CD4-positive, alpha-beta T cell treated with Interleukin-15 for 1 hour (primary cell): Measurements from ENCODE around the gene CALM1.

Experiments used
- DNase-seq: peaks from one replicate; pipeline ENCODE4 v3.0.0-alpha.2; 2020

CALM1 gene

DNA sequence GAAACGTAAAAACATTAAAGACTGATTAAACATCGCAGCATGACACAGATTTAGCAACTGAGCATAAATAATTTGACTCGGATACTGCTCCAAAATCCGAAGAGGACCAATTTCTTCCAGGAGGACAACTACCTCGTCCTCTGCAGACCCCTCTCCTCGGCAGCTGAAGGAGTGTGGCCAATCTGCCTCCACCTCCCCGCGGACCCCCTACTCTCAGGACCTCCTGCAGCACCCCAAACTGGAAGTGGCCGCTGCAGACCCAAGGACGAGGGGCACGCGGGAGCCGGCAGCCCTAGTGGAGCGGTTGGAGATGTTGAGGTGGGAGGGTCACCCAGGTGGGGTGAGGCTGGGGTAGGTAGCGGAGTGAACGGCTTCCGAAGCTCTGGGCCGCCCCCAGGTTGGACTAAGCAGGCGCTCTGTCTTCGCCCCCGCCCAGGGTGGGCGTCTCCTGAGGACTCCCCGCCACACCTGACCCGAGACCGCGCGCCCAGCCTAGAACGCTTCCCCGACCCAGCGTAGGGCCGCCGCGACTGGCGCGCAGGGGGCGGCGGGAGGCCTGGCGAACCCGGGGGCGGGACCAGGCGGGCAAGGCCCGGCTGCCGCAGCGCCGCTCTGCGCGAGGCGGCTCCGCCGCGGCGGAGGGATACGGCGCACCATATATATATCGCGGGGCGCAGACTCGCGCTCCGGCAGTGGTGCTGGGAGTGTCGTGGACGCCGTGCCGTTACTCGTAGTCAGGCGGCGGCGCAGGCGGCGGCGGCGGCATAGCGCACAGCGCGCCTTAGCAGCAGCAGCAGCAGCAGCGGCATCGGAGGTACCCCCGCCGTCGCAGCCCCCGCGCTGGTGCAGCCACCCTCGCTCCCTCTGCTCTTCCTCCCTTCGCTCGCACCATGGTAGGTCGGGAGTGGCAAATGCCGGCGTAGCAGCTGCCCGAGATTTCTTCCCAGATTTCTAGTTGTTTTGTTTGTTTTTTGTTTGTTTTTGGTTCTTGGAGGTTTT, at the start of gene CALM1:
TSS of gene CALM1 (plus strand) at position 689 of the 999 bp plus-strand sequence. CDS start at position 891, 202 bp downstream.
- peak; percentile 94 for DNase-seq

DNA sequence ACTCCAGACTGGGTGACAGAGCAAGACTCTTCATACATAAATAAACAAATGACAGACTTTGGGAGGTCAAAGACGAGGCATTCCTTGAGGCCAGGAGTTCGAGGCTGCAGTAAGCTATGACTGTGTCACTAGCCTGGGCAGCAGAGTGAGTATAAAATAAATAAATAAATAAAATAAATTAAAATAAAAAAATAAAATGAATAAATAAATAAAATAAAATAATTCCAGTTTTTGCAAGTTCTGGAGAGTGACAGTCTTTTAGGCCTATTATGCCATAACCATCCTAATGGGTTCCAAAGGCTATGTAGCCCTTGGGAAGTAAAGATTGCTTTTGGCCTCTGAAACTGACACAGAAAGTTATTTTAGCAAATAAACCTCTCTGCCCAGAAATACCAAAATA, 48.6 kb upstream of the CALM1 start:
- DNase-seq: no peak

DNA sequence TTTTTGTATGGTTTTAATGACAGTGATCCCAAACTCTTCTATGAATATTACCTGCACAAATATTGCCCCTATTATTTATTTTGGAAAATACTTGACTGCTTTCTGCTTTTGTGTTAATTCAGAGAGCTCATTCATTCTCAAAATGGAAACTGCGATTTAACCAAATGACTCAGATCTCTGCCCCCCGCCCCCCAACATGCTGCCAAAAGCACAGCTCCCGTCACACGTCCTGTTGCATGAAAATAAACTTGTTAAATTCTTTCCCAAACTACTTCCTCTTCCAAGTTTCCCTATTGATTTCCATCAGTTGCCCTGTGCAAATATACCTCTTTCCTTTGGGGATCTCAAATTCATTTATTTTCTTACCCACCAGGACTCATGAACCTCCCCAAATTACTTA, 47.1 kb upstream of the CALM1 start:
- no peak for DNase-seq

DNA sequence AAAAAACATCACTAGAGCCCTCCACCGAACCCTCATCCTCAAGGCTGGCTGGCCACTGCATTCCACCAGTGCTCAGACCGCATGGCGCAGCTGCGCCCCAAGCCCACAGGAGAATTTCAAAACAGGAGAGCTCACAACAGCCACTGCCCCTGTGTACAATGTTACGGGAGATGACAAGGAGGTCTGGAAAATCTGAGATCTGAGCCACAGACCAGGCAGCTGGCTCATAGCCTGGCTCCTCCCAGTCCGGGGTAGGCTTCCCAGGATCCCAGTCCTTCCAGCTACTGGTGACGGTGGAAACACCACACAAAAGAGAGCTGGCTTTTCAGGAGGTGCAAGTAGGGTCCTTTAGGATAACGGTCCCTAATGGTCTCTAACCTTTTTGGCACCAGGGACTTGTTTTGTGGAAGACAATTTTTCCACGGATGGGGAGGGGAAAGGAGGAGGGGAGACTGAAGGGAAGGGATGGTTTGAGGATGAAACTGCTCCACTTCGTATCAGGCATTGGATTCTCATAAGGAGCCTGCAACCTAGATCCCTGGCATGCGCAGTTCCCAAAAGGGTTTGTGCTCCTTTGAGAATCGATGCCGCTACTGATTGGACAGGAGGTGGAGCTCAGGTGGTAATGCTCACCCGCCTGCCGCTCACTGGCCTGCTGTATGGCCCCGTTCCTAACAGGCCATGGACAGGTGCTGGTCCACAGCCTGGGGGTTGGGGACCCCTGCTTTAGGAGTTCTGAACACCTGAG, 42.1 kb upstream of the CALM1 start:
- no peak for DNase-seq

DNA sequence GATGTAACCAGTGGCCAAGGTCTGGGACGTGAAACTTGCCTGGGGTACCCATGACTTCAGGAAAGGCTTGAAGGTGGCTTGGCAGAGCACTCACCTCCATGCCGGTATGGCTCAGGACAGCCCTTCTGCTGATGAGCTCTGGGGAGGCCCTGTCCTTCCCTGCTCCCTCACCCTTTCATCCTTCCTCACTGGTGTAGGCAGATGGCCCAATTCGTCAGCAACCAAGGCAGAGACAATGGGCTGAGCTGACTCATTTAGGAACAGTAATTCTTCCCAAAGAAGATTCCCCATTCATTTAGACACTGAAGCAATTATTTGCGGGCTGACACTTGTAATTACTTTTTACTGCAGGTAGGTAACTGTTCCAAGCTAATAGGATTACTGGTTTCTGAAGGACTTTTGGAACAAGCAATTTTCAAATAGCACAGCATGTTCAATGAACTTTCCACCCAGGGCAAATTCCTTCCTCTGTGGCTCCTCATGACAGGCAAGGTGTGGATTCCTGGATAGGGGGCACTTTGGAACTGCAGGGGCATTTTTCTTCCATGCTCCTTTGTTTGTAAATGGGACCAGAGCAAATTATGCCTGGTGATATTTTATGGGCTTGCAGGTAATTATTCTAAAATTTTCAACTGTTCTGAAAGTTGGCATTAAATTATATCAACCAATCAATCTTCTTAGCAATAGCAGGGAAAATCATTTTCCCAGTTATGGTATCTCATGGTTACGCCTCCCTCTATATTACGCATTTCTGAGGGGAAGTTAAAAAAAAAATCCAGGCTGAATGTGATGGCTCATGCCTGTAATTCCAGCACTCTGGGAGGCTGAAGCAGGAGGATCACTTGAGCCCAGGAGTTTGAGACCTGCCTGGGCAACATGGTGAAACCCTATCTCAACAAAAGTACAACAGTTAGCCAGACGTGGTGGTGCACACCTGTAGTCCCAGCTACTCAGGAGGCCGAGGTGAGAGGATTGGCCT, 41.0 kb upstream of the CALM1 start:
- no peak for DNase-seq

DNA sequence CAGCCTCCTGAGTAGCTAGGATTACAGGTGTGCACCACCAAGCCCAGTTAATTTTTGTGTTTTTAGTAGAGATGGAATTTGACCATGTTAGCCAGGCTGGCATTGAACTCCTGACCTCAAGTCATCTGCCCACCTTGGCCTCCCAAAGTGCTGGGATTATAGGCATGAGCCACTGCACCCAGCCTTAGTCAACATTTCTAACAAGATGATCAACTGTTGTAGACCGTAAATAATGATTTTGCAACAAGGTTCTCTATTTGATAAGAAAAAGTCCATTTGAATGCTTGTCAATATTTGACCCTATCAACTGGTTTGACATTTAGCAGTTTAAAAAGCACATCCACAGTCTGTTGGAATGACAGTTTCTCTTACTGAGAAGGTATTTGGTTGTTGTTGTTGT, 39.9 kb upstream of the CALM1 start:
- DNase-seq: no peak

DNA sequence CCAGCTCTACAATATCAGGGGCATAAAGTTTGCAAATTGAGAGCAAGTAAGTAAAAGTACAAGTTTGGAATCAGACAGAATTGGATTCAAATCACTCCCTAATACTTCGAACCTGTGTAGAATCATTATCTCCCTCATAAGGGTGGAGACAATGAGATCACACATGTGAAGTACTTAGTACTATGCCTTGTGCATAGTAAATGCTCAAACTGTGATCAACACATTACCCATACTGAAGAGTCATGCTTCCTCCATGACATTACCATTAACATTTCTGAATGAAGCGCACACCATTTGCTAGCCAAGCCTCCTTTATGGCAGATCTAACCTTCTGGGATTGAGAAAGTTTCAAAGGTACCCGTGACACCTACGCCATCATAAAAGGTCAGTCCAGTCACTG, 38.5 kb upstream of the CALM1 start:
- no peak for DNase-seq

DNA sequence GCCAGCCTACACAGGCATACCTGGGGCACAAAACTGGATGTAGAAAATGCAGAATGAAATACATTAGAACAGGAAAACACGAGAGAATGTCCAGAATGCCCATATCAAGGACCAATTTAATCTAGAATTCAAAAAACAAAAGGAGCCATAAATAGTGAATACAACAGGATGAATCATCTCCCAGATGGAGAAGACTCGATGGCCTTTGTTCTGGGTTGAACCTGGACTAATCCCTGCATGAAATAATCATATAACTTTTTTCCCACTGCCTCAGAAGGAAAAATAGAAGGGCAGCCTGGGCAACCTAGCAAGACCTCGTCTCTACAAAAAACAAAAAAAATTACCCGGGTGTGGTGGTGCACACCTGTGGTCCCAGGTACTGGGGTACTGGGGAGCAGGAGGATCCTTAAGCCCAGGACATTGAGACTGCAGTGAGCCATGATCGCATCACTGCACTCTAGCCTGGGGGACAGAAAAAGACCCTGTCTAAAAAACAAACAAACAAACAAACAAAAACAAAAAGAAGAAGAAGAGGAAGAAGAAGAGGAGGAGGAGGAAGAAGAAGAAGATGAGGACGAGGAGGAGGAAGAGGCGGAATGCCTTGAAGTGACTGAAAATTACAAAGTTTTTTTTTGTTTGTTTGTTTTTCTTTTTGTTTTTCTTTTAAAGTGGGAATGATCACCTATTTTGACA, 34.8 kb upstream of the CALM1 start:
- no peak for DNase-seq

DNA sequence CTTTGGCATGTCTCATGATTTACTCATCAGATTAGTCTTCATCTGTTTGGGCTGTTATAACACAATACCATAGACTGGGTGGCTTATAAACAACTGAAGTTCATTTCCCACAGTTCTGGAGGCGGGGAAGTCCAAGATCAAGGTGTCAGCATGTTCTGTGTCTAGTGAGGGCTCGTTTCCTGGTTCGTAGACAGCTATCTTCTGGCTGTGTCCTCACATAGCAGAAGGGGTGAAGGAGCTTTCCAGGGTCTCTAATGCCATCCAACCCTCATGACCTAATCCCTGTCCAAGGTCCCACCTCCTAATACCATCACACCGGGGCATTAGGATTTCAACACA, 34.3 kb upstream of the CALM1 start:
- DNase-seq: no peak

DNA sequence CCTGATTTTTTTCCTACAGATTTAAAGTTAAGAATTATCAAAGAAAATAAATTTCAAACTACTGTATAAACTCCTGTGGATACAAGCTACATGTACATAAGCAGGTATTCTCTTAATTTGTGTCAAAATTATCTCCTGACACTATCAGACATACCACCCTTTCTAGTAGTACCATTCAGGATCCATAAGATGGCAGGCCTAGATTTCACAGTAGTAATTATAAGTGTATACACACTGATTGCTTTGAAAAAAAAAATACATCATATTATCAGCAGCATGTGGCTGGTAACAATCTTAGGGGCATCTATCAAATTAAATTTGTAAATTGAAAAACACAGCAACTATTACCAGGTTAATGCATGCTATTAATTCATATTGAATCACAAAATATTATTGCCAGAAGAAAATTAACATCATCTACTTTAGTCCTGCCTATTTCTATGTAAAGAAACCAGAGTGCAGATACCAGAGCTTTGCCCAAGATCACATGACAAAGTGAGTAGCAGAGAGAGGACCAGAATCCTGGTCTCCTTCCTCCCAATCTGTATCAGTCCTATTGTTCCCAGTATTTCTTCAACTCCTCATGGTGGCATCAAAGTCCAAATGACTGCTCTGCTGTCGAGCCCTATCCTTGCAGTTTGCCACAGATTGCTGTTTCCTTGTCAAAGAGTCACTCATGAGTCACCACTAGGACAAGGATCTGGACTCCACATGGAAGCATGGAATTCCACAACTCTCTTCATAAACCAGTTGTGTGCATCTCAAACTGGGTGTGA, 27.7 kb upstream of the CALM1 start:
- DNase-seq: no peak

DNA sequence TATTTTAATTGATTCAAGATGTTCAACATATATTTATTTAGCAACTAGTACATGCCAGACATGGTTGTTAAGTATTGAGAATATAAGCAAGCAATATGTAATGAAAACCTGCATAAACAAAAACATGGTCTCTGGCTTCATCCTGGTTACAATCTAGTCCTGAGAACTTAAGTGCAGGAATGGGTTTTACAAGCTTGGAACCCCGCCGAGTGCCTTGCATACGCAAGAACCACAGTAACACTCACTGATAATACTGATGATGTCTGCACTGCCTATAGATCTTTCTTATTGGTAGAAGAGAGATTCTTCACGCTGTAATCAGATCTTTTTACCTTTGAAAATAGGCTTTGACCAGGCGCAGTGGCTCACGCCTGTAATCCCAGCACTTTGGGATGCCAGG, 22.9 kb upstream of the CALM1 start:
- no peak for DNase-seq

DNA sequence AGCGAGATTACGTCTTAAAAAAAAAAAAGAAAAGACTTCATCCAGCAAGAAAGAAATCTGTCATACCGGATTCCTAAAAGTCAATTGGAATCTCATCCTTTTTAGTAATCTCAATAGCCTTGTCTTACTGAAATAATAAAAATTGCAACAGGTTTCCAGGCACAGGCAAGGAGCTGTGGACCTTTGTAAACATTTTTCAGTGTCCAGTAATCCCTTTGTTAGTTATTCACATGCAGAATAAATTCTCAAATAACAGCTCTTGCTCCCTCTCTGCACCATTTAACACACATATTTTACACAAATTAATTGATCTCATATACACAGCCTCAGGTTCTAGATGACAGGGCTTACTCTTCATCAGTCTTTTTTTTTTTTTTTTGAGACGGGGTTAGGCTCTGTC, 22.0 kb upstream of the CALM1 start:
- DNase-seq: no peak

DNA sequence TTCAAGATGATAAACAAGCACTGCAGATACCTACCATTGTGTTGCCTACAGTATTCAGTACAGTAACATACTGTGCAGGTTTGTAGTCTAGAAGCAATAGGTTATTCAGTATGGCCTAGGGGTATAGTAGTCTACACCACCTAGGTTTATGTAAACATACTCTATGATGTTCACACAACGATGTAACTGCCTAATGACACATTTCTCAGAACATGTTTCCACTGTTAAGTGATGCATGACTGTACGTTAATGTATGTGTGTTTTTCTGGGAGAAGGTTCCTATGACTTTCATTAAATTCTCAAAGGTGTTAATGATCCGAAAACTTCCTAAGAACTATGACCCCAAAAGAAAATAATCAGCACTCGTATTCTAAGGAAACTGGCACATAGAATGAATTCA, 20.9 kb upstream of the CALM1 start:
- DNase-seq: no peak

DNA sequence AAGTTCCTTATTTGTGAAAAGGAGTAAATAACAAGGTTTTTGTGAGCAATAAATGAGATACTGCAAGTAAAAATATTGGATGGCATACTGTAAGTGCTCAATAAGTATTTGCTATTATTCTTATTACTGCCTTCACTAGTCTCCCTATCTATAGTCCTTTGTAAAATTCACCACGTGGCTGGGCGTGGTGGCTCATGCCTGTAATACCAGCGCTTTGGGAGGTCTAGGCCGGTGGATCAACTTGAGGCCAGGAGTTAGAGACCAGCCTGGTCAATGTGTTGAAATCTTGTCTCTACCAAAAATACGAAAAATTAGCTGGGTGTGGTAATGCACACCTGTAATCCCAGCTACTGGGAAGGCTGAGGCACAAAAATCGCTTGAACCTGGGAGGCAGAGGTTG, 18.6 kb upstream of the CALM1 start:
- DNase-seq: no peak

DNA sequence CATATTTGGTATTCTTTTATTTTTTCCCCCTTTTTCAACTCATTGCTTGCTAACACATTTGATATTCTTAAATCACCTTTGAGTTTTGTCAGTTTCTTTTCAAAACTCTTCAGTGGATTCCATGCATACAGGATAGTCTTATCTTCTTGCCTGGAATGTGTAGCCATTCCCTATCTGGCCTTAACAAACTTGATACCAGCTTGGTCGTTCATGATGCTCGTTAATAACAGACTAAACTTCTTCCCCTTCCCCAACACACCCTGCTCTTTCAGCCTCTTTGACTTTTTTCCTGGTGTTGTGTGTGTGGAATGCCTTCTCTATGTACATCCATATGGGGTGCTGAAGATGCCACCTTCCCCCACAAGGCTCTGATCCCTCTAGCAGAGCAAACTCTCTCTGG, 17.7 kb upstream of the CALM1 start:
- DNase-seq: no peak

DNA sequence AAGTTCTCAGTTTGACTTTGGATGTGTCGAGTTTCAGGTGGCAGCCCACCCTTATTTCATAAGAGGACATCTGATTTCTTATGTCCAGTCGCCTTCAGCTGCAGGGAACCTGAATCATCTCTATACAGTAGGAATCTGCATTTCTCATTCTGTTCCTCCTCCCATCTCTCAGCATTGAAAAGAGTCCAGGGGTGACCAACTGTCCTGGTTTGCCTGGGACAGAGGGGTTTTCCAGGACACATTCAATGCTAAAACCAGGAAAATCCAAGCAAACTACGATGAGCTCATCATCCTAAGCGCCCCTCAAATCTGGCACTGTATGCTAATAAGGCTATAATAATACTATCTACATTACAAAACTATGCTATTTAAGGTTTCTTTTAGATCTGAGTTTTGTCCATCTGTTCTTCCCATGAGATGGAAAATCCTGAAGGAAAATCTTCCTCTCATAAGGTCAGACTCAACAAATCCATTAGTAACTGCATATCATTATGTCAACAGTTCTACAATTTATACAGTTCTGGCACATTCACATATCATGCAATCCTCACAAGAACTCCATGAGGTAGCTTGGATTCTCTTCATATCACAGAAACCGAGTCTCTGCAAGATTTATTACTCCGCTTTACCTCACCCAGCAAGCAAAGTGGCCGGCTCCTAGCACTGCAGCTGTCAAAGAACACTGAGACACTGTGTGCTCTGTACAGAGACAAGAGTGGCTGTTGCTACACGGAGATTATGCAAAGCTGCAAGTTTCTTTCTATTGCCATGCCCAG, 15.6 kb upstream of the CALM1 start:
- no peak for DNase-seq

DNA sequence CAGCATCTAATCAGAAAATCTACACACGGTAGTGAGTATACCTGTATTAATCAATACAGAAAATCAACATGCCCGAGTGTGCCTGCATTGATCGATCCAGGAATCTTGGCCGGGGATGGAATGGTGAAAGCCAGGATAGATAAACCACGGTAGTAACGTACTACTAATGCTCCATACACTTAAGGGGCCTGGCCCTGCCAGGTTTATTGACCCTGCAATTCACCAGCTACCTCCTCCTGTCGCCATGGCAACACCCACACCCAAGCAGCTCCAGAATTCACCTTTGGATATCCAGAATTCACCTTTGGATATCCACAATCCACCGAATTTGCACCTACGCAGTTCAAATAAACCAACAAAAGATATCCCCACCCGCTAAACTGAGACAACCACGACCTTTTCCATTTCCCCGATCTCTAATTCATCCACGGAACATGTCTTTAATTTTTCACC, 14.8 kb upstream of the CALM1 start:
- DNase-seq: peak; percentile 37

DNA sequence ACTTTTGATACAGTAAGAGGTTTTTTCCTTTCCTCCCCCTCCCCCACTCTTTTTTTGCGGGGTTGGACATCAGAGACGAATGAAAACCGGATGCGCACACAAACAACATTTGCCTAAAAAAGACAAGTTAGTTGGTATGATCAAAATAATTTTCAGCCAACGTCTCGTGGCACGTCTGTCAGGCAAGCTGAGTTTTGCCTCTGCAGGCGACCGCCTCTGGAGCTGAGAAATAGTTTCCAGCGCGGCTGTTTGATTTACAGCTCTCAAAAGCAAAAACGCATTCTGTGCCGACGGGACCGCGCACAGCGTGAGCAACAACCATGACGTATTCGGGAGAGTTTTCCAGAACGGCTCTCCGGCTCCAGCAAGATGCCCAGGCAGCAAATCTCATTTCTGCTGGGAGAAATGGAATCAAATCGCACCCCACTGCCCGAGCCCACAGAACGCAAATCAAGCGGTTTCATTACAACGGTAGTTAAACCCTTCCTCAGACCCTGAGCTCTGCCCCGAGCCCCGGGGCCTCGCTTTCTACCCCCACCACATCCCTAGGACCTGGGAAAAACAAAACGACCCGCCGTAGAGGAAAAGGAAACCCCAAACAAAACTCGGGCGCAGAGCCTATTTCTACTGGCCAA, 14.2 kb upstream of the CALM1 start:
- peak; percentile 68 for DNase-seq

DNA sequence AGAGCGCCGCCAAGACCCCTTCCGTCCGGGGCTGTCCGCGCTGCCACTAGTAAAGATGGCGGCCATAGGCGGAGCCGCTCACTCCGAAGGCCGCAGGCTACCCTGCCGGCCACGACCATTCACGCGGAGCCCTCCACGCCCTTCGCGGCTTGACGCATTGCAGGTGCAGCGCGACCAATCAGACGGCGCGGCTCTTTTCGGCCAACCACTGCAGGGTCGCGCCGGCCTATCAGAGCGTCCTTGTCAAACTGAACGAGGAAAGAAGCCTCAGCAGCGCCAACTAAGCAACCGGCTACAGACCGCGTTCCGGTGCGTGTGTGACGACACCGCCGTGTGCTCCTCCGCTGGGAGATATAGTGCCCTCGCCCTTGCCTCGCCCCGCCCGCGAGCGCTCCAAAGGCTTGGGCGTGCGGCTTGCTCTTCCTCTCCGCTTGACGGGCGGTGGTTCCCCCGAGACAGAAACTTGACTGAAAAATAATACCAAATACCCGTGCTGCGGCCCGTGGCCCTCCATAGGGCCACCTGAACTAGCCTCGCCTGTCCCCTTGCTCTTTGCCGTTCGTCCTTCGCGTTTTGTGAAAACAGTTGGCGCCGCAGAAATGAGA, 13.6 kb upstream of the CALM1 start:
- peak; percentile 99 for DNase-seq
